ENCODE data around the gene SLC25A29.

SLC25A29 gene

GRCh38 chr14:100279133-100279532 is 27.1 kb downstream of the SLC25A29 start:
- DNase-seq: no peak

DNA sequence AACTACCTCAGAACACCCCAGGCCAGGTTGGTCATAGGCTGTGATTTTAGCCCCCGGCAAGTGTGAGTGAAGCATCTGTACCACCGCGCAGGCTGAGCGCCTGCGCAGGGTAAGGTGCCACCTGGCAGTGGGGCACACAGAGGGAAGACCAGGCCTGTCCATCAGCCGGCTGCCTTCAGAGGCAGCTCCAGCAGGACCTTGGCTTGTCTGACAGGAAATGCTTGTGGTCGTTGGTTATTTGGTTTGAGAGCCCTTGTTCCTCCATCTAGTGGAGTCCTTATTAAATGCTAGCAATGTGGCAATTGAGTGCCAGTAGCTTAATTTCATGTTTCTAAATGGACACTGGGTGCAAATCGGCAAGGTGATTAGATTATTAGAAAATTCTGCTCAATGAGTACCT is 27.5 kb downstream of the SLC25A29 start:
- DNase-seq: no peak

DNA sequence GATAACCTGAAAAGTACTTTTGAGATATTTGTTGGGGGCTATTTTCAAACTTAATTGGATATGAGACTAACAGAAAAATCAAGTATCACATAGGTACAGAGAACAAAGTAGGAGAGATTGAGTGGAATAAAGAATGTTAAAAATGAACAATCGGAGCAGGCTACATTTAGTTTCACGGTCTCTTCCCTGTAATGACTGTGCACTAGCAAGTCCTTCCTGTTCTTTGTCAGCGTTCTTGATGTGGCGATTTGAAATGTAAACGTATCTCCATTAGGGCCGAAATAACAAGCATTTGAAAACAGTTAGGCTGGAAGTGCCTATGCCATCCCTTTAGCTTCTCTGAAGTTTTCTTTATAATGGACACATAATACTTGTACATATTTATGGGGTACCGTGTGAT is 31.0 kb downstream of the SLC25A29 start:
- DNase-seq: no peak

GRCh38 chr14:100274250-100274649 is 32.0 kb downstream of the SLC25A29 start:
- no peak for DNase-seq

DNA sequence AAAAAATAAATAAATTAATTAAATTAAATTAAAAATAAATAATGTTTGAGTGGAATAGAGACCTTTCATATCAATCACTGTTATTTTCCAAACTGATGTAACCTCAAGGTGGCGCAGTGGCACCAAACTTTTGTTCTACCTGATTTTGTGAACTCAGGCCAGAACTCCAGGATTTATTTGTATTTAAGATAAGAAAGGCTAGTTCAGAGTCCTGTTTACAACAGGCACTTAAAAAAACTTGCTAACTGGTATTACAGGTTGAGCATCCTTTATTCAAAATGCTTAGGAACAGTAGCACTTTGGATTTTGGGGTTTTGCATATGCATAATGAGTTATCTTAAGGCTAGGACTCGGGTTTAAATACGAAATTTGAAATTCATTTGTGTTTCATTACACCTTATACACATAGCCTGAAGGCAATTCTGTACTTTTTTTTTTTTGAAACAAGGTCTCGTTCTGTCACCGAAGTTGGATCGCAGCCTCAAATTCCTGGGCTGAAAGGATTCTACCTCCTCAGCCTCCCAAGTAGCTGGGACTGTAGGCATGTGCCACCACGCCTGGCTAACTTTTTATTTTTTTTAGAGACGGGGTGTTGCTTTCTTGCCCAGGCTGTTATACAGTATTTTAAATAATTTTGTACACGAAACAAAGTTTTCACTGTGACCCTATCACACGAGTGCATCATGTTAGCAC is 34.9 kb downstream of the SLC25A29 start:
- DNase-seq: peak; percentile 33

- no peak for DNase-seq
These were observed 37.5 kb downstream of the SLC25A29 start for GRCh38 chr14:100268591-100269207.

GRCh38 chr14:100267990-100268389 is 38.3 kb downstream of the SLC25A29 start:
- DNase-seq: no peak

GRCh38 chr14:100263141-100263540 is 43.1 kb downstream of the SLC25A29 start:
- DNase-seq: no peak

DNA sequence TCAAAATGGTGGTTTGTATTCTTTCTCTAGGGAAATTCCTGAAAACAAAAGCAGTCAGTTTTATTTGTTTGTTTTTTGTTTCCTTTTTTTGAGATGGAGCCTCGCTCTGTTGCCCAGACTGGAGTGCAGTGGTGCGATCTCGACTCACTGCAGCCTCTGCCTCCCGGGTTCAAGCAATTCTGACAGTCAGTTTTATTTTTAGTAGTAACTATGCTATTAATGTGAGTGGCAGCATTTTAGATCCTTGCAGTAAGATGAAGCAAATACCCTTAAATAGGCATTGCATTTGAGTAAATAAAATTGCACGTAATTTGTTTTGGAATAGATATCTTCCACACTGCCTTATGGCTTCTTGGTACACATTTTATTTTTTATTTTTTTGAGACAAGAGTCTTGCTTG is 43.7 kb downstream of the SLC25A29 start:
- DNase-seq: no peak

- DNase-seq: no peak
These were observed 44.6 kb downstream of the SLC25A29 start for GRCh38 chr14:100261621-100262020.

GRCh38 chr14:100256339-100256895 is 49.8 kb downstream of the SLC25A29 start:
- DNase-seq: no peak

- DNase-seq: no peak
These were observed 53.6 kb downstream of the SLC25A29 start for GRCh38 chr14:100252684-100253083.

DNA sequence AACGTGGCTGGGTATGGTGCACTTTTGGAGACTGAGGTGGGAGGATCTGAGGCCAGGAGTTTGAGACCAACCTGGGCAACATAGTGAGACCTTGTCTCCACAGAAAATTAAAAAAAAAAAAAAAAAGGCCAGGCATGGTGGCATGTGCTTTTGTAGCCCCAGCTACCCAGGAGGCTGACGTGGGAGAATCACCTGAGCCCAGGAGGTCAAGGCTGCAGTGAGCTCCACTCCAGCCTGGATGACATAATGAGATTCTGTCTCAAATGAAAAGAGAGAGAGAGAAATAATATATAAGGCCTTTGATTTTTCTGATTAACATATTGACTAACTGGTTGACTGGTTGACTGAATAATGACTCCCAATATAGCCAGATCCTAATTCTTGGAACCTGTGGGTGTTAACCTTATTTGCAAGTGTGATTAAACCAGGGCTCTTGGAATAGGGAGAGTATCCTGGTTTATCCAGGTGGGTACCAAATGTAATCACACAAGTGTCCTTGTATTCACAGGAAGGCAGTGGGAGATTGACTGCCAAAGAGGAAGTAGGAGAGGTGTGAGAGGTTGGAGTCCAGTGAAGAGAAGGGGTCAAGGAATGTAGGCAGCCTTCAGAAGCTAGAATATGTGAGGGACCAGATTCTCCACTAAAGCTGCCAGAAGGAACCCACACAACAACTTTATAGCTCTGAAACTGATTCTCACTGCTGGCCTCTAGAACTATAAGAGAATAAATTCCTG is 55.3 kb downstream of the SLC25A29 start:
- no peak for DNase-seq

- no peak for DNase-seq
These were observed 59.3 kb downstream of the SLC25A29 start for GRCh38 chr14:100246809-100247428.

- DNase-seq: no peak
These were observed 63.2 kb downstream of the SLC25A29 start for GRCh38 chr14:100243020-100243419.

DNA sequence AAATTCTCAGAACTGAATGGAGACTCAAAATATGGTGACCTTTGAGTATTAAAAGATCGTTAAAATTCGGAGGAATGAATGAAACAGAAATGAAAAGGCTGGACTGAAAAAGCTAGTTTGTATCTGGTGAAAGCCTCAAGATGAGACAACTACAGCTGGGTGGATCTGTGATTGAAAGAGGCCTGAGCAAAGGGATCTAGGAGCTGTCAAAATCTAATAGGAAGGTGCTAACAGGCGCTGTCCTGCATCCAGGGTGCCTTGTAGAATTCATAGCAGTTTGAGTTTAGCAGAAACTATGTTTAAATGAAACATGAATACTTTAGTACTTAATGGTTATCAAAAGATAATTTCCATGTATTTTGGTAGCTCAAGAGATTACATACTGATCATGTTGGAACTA is 65.0 kb downstream of the SLC25A29 start:
- DNase-seq: no peak
